HG02973 (cell line): ENCODE data around the gene ZC3H4.
"Not testable (repeated sequence)": the region's sequence is repeated elsewhere in the genome, so short reads cannot be mapped to it uniquely, and the experiment has no call there.

Experiments
- ATAC-seq: cut with Tn5 transposase; IDR thresholded peaks from one replicate; pipeline ENCODE4 v1.9.1; 2021; ENCODE audit warnings: moderate library complexity; ENCODE audit not compliant: unreplicated experiment

The ZC3H4 gene

DNA sequence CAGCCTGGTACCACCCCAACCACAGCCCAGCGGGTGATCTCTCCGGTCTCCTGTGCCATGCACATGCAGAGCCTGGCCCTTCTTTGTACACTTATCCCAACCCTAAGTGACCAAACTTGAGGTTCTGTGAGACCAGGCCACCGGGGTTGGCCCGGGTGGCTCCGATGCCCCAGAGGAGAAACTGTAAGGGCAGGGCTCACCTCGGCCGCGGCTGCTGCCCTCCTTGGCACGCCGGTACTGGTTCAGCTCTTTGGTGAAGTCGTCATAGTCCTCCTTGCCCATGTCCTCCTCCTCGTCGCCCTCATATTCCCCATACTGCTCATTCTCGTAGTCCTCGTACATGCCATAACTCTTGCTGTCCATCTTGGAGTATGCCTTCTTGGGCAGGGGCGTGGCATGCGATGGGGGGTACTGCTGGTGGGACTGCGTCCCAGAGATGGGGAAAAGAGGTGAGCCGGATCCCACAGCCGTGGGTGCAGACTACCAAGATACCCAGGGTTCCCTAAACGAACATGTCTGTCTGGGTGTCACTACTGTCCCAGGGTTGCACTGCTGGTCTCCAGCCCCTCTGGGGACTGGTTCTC, 23.7 kb downstream of the ZC3H4 start:
- no peak for ATAC-seq

DNA sequence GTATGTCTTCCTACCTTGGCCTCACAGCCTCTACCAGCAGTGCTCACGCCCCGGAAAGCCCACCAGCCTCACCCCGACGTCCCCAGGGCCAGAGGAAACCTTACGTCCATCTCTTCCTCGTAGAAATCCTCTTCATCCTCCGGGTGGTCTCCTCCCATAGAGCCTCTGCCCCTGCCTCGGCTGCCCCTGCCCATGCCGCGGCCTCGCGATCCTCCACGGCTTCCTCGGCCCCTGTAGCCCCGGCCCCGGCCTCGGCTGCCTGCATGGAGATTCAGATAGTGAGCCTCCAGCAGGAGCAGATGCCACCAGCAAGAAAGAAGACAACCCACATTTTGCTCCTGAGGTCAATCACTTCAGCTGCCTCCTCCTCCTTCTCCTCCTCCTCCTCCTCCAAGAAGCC, 27.3 kb downstream of the ZC3H4 start:
- no peak for ATAC-seq

DNA sequence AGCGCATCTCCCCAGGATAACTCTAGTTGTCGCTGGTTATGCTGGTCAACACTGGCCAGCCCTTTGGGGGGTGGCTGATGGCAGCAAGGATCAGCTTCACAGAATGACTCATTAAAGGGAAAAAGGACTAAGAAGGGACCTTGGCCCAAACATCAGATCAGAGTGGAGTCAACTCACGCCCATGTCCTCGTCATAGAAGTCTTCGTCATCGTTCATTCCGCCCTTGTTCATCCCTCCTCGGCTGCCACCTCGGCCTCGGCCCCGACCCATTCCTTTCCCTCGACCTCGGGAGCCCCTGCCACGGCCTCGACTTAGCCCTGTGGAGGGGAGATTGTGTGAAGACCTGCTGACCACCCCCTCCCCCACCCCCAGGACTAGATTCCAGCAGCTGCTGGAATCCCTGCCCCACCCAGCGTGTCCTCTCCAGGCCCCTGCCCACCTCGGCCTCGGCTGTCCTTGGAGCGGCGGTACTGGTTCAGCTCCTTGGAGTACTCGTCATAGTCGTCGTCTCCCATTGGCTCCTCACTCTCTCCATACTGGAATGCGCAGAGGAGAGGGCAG, 28.6 kb downstream of the ZC3H4 start:
- ATAC-seq, result no peak

DNA sequence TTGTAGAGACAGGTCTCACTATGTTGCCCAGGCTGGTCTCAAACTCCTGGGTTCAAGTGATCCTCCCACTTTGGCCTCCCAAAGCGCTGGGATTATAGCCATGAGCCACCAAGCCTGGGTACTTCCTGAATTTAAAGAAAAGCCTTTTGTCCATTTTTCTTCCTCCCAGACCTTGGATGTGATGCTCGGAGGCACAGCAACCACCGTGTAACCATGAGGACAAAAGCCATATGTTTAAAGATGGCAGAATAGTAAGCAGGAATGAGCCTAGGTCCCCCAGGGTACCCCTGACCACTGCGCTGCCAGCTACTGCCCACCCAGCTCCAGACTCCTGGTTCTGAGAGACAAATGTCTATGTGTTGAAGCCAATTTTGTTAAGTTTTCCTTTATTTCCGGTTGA, 31.1 kb downstream of the ZC3H4 start:
- no peak for ATAC-seq

DNA sequence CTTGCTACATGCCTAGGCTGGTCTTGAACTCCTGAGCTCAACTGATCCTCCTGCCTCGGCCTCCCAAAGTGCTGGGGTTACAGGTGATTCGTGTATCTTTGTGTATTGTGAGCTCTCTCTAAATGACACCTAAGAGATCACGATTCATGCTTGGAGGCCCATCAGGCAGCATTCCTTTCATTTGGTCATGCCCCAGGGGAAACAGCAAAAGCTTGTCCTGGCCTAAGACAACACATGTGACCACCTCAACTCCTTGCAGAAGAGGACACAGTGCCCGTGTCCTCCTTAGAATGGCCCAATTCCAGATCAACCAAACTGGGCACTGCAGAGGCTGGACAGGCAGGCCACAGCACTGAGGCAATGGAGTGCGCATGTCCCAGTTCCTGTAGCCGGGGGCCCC, 32.5 kb downstream of the ZC3H4 start:
- no peak for ATAC-seq

DNA sequence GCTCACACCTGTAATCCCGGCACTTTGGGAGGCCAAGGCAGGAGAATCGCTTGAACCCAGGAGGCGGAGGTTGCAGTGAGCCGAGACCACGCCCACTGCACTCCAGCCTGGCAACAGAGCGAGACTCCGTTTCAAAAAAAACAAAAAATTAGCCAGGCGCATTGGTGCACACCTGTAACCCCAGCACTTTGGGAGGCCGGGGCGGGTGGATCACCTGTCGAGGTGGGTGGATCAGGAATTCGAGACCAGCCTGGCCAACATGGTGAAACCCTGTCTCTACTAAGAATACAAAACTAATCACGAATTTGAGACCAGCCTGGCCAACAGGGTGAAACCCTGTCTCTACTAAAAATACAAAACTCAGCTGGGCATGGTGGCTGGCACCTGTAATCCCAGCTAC, 35.2 kb downstream of the ZC3H4 start:
- ATAC-seq, result not testable (repeated sequence)

DNA sequence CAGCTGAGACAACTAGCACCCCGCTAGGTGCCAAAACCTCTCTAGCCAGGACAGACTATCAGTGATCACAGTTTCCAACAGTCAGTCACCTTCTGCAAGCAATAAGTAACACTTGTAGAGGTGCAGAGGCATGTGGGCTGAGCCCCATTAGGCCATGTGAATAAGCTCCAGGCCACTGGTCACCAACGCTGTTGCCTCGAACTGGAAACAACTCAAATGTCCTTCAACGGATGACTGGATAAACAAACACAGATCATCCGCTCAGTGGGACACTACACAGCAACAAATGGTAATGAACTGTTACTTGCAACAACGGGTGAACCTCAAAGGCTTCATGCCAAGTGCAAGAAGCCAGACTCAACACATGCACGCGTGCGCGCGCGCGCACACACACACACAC, 37.6 kb downstream of the ZC3H4 start:
- ATAC-seq, result no peak

DNA sequence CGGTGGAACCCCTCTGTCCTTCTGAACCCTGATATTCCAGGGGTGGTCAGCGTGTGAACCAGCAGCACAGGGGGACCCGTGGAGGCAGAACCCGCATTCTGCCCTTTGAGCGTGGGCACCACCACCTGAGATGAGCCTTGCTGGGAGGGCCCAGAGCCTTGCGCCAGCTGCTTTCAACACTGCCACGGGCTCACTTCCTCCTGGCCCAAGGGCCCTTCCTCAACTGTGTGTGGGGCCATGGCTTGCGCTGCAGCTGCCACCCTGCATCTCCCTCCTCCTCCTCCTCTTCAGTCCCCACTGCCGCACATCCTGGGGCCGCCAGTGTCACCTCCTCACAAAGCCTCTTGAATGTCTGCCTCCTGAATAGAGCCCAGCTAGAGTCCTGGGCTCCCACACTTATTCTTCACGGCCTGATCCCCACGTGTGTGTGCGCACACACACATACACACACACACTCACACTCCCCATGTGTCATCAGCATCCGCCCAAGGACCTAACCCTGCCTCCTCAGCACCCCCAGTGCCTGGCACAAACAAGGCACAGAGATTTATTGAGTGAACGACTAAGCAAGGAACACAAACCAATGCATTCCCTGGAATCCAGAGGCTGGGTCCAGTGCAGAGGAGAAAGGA, 38.3 kb downstream of the ZC3H4 start:
- ATAC-seq, result no peak

DNA sequence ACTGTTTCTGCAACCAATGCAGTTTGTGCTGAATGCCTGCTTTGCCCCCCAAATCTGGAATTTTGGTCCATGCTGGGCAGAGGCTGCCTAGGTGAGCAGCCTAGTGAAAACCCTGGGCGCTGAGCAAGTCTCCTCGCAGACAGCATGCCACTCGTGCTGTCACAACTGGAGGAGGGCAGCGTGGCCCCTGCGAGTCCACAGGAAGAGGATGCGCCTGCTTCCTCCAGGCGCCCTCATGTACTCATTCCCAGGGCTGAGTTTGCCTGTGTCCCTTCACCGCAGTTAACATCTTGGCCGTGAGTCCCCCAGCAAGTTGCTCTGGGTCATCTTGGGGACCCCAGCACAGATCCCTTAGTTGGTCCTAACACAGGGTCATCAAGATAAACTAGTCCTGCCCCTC, 39.0 kb downstream of the ZC3H4 start:
- ATAC-seq, result no peak

DNA sequence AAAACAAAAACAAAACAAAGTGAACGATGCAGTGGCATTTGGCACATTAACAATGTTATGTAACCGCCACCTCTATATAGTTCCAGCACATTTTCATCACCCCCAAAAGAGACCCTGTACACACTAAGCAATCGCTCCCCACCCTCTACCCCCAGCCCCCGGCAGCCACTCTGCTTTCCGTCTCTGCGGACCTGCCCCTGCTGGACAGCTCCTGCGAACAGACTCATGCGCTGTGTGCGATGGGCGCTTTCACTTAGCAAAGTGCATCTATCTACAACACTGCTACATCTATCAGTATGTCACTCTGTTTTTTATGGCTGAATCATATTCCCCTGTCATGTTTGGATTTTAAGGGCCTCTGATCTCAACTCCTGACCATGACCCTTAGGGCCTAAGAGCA, 40.0 kb downstream of the ZC3H4 start:
- ATAC-seq, result no peak

DNA sequence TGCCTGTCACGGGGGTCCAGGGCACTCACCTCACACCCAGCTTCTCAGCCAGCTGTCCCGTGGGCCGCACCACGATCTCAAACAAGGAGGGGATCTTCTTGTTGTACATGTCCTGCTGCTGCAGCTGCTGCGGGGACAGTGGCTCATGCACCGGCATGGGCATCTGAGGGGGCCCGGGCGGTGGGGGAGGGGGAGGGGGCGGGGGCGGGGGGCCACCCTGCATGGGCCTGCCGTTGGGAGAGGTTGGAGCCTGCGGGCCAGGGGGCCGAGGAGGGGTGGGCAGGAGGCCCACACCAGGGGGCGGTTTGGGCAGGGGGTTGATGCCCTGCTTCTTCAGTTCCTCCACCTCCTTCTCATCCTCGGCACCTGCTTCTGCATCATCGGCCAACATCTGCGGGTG, 41.3 kb downstream of the ZC3H4 start:
- no peak for ATAC-seq

DNA sequence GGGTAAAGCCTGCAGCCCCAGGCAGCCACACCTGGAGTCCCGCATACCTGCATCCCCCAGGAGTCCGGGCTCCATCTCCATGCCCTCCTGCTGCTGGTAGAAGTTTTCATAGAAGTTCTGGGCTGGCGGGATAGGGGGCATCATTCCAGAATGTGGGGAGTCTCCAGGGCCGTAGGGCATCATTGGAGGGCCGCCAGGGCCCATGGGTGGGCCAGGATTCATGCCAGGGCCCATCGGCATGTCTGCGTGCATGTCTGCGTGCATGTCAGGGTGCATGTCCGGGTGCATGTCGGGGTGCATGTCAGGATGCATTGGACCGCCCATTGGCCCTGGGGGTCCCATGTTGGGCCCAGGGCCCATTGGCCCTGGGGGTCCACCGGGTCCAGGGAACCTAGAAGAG, 41.8 kb downstream of the ZC3H4 start:
- no peak for ATAC-seq

DNA sequence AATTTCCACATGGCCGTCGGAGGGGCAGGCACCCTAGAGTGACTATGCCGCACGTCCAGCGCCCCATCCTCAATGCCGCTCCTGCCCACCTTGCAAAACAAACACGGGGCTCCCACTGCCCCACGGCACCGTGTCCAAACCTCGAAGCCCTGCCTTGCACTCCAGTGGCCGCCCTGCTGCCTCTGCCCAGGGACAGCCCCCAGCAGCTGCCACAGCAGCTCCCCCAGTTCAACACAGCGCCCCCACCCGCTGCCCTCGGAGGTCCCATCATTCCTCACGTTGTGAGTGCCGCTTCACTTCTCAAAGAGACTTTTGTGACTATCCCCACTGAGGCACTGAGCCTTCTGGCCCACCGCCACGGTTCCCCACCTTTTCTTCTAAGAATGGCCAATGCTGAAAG, 42.8 kb downstream of the ZC3H4 start:
- ATAC-seq, result no peak

DNA sequence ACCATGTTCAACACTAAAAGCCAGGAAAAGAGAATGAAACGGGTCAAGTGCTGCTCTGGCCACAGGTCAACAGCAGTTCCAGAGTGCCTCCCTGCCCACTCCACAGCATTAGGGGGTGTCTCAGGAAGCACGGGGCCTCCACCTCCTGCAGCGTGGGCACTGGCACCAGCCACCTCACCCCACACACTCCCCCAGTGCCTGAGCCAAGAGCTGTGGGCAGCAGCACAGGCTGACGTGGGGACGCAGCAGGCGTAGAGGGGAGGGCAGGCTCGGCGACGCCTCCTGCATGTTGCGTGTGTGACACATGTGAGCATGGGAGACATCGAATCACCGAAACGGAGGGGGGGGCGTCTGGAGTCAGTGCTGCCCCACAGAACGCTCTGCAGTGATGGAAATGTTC, 43.8 kb downstream of the ZC3H4 start:
- no peak for ATAC-seq

DNA sequence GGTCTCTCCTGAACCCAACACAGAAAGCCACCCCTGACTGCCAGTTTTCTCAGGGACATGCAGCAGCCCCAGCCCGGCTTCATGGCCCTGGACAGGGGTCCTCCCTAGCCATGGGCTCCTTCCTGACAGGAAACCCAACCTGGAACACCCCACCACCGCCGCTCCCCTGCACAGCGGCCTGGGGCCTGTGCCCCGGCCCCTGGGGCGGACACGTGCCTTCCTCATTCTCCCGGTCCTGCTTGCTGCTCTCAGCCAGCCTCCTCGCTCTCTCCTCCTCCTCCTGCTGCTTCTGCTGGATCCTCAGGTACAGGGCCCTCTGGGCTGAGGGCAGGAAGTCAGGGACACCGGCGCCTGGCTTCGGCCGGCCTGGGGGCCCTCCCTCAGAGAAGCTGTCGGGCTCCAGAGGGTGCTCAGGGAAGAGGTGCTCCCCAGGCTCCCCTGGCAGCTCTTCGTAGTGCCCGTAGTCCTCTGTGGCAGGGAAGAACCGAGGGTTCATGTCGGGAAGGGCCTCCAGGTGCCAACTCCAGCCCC, 44.6 kb downstream of the ZC3H4 start:
- ATAC-seq, result no peak

DNA sequence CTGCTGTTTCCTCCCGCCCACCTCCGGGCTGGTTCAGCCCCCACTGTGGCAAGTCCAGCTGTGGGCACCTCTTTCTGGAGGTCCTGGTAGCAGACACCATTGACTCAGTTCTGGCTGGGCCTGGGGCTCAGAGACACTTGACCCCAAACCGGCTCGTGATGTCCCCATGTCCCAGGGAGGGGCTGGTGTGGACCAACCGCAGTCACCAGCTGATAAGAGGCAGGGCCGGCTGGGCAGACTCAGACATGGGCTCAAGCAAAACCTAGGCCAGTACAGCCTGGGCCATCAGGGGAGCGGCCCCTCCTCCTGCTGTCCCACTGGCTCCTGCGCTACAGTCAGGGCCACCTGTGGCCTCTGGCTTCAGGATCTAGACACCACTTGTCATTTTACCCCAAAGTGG, 45.3 kb downstream of the ZC3H4 start:
- ATAC-seq, result no peak

DNA sequence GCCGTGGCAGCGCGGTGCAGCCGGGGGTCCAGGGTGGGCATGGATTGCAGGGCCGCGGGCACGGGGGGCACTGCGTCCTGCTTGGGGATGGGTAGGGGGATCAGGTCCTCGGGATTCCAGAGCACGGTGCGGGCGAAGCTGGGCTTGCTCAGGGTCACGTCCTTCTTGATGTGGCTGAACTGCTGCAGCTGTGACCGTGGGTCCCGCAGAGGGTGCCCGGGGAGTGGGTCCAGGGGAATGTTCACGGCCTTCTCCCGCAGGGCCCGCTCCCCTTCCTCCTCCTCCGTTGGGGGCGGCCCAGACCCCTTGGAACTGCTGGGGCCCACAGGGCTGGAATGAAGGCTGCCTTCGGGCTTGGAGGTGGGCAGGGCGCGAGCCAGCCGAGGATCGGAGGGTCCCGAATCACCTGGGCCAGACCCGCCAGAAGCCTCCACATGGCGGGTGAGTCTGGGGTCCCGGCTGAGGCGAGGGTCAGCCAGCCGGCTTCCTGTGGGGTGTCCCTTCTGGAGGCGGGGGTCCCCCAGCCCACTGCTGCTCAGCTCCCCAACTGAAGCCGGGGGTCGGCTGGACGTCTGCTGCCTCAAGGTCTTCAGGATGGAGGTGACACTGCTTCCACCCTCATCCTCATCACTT, 46.2 kb downstream of the ZC3H4 start:
- no peak for ATAC-seq

DNA sequence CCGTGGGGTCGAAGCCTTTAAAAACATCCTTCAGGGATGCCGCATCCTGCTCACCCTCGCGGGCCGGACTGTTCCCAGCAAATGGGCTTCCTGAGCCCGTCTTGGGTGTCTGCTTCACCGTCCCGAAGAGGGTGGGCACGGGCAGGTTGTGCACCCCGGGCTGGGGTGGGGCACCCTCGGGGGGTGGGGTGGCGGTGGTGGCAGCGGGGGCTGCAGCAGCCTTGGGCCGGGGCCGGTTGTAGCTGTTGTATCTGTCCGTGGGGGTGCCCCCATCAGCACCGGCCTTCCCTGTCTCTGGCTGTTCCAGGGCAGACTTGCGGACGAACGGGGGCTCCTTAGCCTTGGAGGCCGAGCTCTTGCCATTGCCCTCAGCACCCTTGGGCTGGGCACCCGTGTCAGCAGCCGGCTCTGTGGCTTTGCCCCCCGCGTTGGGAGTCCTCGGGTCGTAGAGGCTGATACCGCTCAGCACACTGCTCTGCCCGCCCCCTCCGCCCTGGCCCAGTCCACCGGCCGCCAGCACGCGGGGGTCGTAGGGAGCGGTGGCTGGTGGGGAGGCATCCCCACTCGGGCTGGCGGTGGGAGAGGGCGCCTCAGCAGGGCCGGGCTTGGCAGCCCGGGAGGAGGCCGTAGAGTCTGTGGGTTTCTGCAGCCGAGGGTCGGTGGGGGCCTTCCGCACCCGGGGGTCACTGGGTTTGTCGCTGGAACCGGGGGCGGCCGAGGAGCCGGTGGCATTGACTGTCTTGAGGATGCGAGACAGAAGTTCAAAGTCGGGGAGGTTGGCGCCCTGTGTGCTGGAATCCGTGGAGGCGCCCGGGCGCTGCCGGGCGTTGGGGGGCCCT, 47.0 kb downstream of the ZC3H4 start:
- ATAC-seq, result no peak

DNA sequence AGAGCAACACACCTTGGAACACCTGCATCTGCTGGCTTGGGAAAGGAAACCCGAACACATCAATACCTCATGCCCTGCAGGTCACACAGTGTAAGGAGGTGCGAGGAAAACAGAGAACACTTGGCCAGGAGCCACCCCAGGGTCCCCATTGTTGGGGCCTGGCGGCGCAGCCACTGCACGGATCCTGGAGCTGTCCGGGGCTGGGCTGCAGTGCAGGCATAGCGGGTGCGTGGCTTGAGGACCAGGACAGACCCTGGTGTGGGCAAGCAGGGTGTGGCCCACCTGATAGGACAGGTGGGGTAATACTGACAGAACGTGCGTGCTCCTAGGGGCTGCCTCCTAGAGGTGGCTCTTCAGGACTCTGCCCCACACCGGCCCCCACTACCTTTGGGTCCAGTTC, 48.3 kb downstream of the ZC3H4 start:
- no peak for ATAC-seq

DNA sequence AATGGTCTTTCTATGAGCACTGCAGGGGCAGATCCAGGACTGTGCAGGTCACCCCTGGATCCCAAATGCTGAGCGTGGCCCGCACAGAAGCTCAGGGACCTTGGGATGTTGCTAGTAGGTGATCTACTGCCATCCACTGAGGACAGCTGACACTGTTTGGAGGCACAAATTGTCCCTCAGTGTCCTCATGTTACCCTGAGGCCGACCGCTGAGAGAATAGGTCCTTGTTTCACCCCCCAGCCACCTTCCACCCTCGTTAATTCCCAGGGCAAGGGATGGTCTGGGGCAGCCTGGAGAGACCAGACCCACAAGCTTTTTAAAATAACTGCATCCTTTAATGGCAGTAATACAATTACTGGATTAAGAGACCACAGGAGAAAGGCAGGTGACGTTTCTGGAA, 49.7 kb downstream of the ZC3H4 start:
- ATAC-seq, result no peak

DNA sequence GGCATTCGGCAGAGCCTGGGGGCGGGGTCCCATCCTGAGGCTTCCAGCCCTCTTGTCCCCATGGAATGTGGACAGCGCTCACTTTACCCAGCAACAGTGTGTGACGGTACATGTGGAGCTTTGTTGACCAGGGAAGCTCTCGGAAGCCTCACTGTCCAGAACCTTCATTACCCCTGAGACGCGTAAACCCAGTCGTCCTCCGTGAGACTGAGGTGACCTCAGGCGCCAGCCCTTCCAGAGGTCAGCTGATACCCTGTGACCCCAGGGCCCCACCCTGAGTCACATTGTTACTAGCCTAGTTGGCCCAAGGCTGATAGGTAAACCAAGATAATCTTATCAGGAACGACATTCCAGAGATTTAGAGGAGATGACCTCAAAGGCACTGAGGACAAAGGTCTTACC, 55.0 kb downstream of the ZC3H4 start:
- no peak for ATAC-seq
